ENCODE measurements around the gene DIAPH3. TPM values are rescaled to one million over a fixed set of nuclear protein-coding genes. Genes with fewer than 3 reads are reported as not detected.

Gene DIAPH3
- total RNA-seq, 1 donor from 2014 or later = 4.5 TPM

- TF ChIP-seq CTCF (IDR thresholded peaks at IDR 0.05; ENCODE audit: unreplicated experiment) = no peak
- peaks cover 4% of the 10 kb centered on the region for H3K27me3 Mint-ChIP-seq (ENCODE audit: unreplicated experiment)
- H3K4me1 Mint-ChIP-seq (ENCODE audit: unreplicated experiment) = peaks cover 35% of the 10 kb centered on the region
- no peak overlapping the region for H3K4me3 Mint-ChIP-seq (ENCODE audit: unreplicated experiment)
- no peaks in the 10 kb centered on the region for H3K36me3 Mint-ChIP-seq (ENCODE audit: low read depth, unreplicated experiment)
- no peaks in the 10 kb centered on the region for H3K9me3 Mint-ChIP-seq (ENCODE audit: unreplicated experiment)
- no peak overlapping the region for H3K27ac Mint-ChIP-seq (ENCODE audit: unreplicated experiment)
- no peak for DNase-seq (ENCODE audit: low spot score)
Measured at GRCh38 chr13:60152114-60152513, 11.6 kb downstream of the DIAPH3 start.

- TF ChIP-seq CTCF (IDR thresholded peaks at IDR 0.05; ENCODE audit: unreplicated experiment) = no peak
- peak overlapping the region; percentile 28 for H3K27ac Mint-ChIP-seq (ENCODE audit: unreplicated experiment)
- H3K36me3 Mint-ChIP-seq (ENCODE audit: low read depth, unreplicated experiment) = no peaks in the 10 kb centered on the region
- peaks cover 4% of the 10 kb centered on the region for H3K27me3 Mint-ChIP-seq (ENCODE audit: unreplicated experiment)
- H3K9me3 Mint-ChIP-seq (ENCODE audit: unreplicated experiment) = no peaks in the 10 kb centered on the region
- DNase-seq (ENCODE audit: low spot score) = no peak
- no peak overlapping the region for H3K4me3 Mint-ChIP-seq (ENCODE audit: unreplicated experiment)
- H3K4me1 Mint-ChIP-seq (ENCODE audit: unreplicated experiment) = peaks cover 35% of the 10 kb centered on the region
Measured at GRCh38 chr13:60150538-60150937, 13.2 kb downstream of the DIAPH3 start.

- Mint-ChIP-seq H3K27me3 (ENCODE audit: unreplicated experiment) (peaks cover 5% of the 10 kb centered on the region), H3K4me3 (ENCODE audit: unreplicated experiment) (no peak overlapping the region)
- no peak for DNase-seq (ENCODE audit: low spot score)
Measured at GRCh38 chr13:60148918-60149317, 14.8 kb downstream of the DIAPH3 start.

DNA sequence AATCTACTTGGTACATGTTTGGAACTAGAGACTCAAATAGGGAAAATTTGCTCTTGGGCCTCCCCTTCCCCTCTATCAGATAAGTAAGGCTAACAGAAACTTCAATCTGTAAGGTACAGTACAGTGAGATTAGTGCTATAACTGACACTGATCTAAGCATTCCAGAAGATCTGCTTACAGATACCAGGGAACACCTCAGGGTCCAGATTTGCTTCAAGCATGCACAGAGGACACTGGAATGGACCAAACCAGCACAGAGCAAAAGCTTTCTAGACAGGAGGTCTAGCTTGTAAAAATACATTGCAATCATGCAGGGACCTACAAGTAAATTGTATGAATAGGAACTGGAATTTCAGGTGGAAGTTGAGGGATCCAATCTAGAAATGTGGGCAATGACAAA is 16.4 kb downstream of the DIAPH3 start:
- Mint-ChIP-seq H3K36me3 (ENCODE audit: low read depth, unreplicated experiment) (no peaks in the 10 kb centered on the region), H3K4me1 (ENCODE audit: unreplicated experiment) (peaks cover 48% of the 10 kb centered on the region), H3K9me3 (ENCODE audit: unreplicated experiment) (no peaks in the 10 kb centered on the region), H3K27ac (ENCODE audit: unreplicated experiment) (no peak overlapping the region), H3K4me3 (ENCODE audit: unreplicated experiment) (no peak overlapping the region), H3K27me3 (ENCODE audit: unreplicated experiment) (peaks cover 6% of the 10 kb centered on the region)
- no peak for DNase-seq (ENCODE audit: low spot score)
- no peak for TF ChIP-seq CTCF (IDR thresholded peaks at IDR 0.05; ENCODE audit: unreplicated experiment)

More at GRCh38 chr13:60148918-60149317, 14.8 kb downstream of the DIAPH3 start:
- peak overlapping the region; percentile 21 for H3K27ac Mint-ChIP-seq (ENCODE audit: unreplicated experiment)
- H3K36me3 Mint-ChIP-seq (ENCODE audit: low read depth, unreplicated experiment) = no peaks in the 10 kb centered on the region
- no peaks in the 10 kb centered on the region for H3K9me3 Mint-ChIP-seq (ENCODE audit: unreplicated experiment)
- TF ChIP-seq CTCF (IDR thresholded peaks at IDR 0.05; ENCODE audit: unreplicated experiment) = no peak
- peaks cover 42% of the 10 kb centered on the region for H3K4me1 Mint-ChIP-seq (ENCODE audit: unreplicated experiment)

- Mint-ChIP-seq H3K27me3 (ENCODE audit: unreplicated experiment) (peaks cover 6% of the 10 kb centered on the region), H3K27ac (ENCODE audit: unreplicated experiment) (no peak overlapping the region), H3K4me1 (ENCODE audit: unreplicated experiment) (peaks cover 48% of the 10 kb centered on the region), H3K36me3 (ENCODE audit: low read depth, unreplicated experiment) (no peaks in the 10 kb centered on the region), H3K9me3 (ENCODE audit: unreplicated experiment) (no peaks in the 10 kb centered on the region), H3K4me3 (ENCODE audit: unreplicated experiment) (no peak overlapping the region)
- DNase-seq (ENCODE audit: low spot score) = no peak
- TF ChIP-seq CTCF (IDR thresholded peaks at IDR 0.05; ENCODE audit: unreplicated experiment) = no peak
Measured at GRCh38 chr13:60146471-60146870, 17.3 kb downstream of the DIAPH3 start.

Measured in endothelial cell (in vitro differentiated cells).